HCT116 (cell line): ENCODE measurements around the gene ICAM1. TPM values are rescaled to one million over a fixed set of nuclear protein-coding genes. Genes with fewer than 3 reads are reported as not detected.

Source experiments
- ATAC-seq: fragments of 200-7000 bp; cut with Tn5 transposase; 2 replicates; pipeline ENCODE4 v1.9.1; 2020; ENCODE audit warnings: mild to moderate bottlenecking, moderate library complexity
- BruUV-seq: library from RNA; stranded (reverse); fragments of 400-500 nt; replicated peaks from 2 replicates; lab custom pipeline; 2021; lab: Mats Ljungman, UMichigan
- CTCF ChIA-PET: fragments of 300-600 bp; sonication (Branson Sonifier 250); formaldehyde crosslinking; loops from one replicate; lab custom pipeline; 2021; ENCODE audit warnings: antibody characterized with exemption; lab: Charles Lee
- POLR2A ChIA-PET: fragments of 300-600, 350-600 bp; sonication (Branson Sonifier 250); formaldehyde crosslinking; loops from one replicate; lab custom pipeline; 2021; ENCODE audit warnings: antibody characterized with exemption; lab: Charles Lee
- RAD21 ChIA-PET, 2 experiments: fragments of 300-600 bp; sonication (Branson Sonifier 250); formaldehyde crosslinking; loops; one replicate each; lab custom pipeline; 2023; ENCODE audit warnings: low total read pairs in 2 of 2; ENCODE audit not compliant: uncharacterized antibody in 2 of 2, unreplicated experiment in 2 of 2, low non-redundant PET in 1 of 2; lab: Charles Lee
- DNase-seq: peaks from one replicate; pipeline ENCODE4 v3.0.0-alpha.2; 2010; ENCODE audit warnings: low read depth, low spot score
- H2AFZ ChIP-seq: fragments of 200-600 bp; shearing (Covaris generic), sonication (generic); 2 replicates; pipeline ENCODE4 v1.6.1; 2017; ENCODE audit warnings: low read depth, mixed run types, mixed read lengths, antibody characterized with exemption, low read length; ENCODE audit not compliant: poor library complexity, severe bottlenecking
- H3K27ac ChIP-seq: 2 replicates; pipeline ENCODE4 v1.5.1; 2012; ENCODE audit warnings: low read depth, low read length
- H3K27me3 ChIP-seq: fragments of 200-600 bp; sonication (generic); 2 replicates; pipeline ENCODE4 v1.6.1; 2016; ENCODE audit warnings: mixed run types, low read length, mixed read lengths; ENCODE audit not compliant: insufficient read depth
- H3K36me3 ChIP-seq, 2 experiments: fragments of 200-500 bp in 1 of 2; fragments of 200-600 bp in 1 of 2; sonication (Bioruptor generic) in 1 of 2; sonication (generic) in 1 of 2; 2 replicates each; pipeline versions ENCODE4 v1.5.1 to v1.6.1; 2014 to 2016; ENCODE audit warnings: low read length in 2 of 2, inconsistent platforms in 1 of 2, mixed read lengths in 1 of 2, mixed run types in 1 of 2; ENCODE audit not compliant: insufficient read depth in 2 of 2, control insufficient read depth in 1 of 2
- H3K4me1 ChIP-seq, 2 experiments: fragments of 200-600 bp in 1 of 2; sonication (generic) in 1 of 2; 2 replicates each; pipeline versions ENCODE4 v1.5.1 to v1.6.1; 2012 to 2017; ENCODE audit warnings: low read length in 2 of 2, inconsistent platforms in 1 of 2, mild to moderate bottlenecking in 1 of 2, mixed read lengths in 1 of 2, mixed run types in 1 of 2, moderate library complexity in 1 of 2; ENCODE audit not compliant: insufficient read depth in 2 of 2, control insufficient read depth in 1 of 2
- H3K4me2 ChIP-seq: fragments of 200-600 bp; sonication (generic); 2 replicates; pipeline ENCODE4 v1.6.1; 2017; ENCODE audit warnings: mixed run types, low read length, mixed read lengths
- H3K4me3 ChIP-seq, 2 experiments: fragments of 200-600 bp in 1 of 2; sonication (generic) in 1 of 2; replicated peaks in 1 of 2; 2 replicates each; pipeline ENCODE4 v1.5.1; 2011 to 2016; ENCODE audit warnings: low read length in 2 of 2, control low read depth in 1 of 2, low read depth in 1 of 2, mild to moderate bottlenecking in 1 of 2, mixed read lengths in 1 of 2, mixed run types in 1 of 2
- H3K79me2 ChIP-seq: fragments of 200-600 bp; sonication (generic); 2 replicates; pipeline ENCODE4 v1.6.1; 2017; ENCODE audit warnings: mild to moderate bottlenecking, mixed run types, low read length, moderate library complexity, mixed read lengths; ENCODE audit not compliant: insufficient read depth
- H3K9ac ChIP-seq: fragments of 200-600 bp; sonication (generic); 2 replicates; pipeline ENCODE4 v1.6.1; 2016; ENCODE audit warnings: low read length, mixed read lengths
- H3K9me2 ChIP-seq: fragments of 200-600 bp; sonication (generic), shearing (Covaris generic); 2 replicates; pipeline ENCODE4 v1.6.1; 2017; ENCODE audit warnings: mixed run types, mild to moderate bottlenecking, moderate library complexity; ENCODE audit not compliant: insufficient read depth
- H3K9me3 ChIP-seq, 2 experiments: fragments of 200-500 bp in 1 of 2; fragments of 200-600 bp in 1 of 2; sonication (Bioruptor generic) in 1 of 2; sonication (generic) in 1 of 2; 2 replicates each; pipeline ENCODE4 v1.6.1; 2014 to 2017; ENCODE audit warnings: low read length in 2 of 2, mixed read lengths in 2 of 2, inconsistent platforms in 1 of 2, low read depth in 1 of 2, mild to moderate bottlenecking in 1 of 2, mixed run types in 1 of 2, moderate library complexity in 1 of 2; ENCODE audit not compliant: control insufficient read depth in 1 of 2, insufficient read depth in 1 of 2
- H4K20me1 ChIP-seq: fragments of 200-600 bp; sonication (generic), shearing (Covaris generic); 2 replicates; pipeline ENCODE4 v1.6.1; 2017; ENCODE audit warnings: mixed run types, mild to moderate bottlenecking, moderate library complexity; ENCODE audit not compliant: insufficient read depth
- CBX3 ChIP-seq: IDR thresholded peaks from 2 replicates; pipeline ENCODE4 v1.6.1; 2012; ENCODE audit warnings: low read depth
- CEBPB ChIP-seq: IDR thresholded peaks from 2 replicates; pipeline ENCODE4 v1.6.1; 2012; ENCODE audit warnings: low read depth
- CTCF ChIP-seq, 3 experiments: fragments of 200-600 bp in 1 of 3; sonication (generic) in 1 of 3; IDR thresholded peaks in 2 of 3; conservative IDR thresholded peaks in 1 of 3; 2 replicates each; pipeline ENCODE4 v1.5.1; 2012 to 2017; ENCODE audit warnings: low read depth in 2 of 3, low read length in 2 of 3, antibody characterized with exemption in 1 of 3, borderline replicate concordance in 1 of 3, control low read depth in 1 of 3, mild to moderate bottlenecking in 1 of 3, mixed read lengths in 1 of 3, mixed run types in 1 of 3, moderate library complexity in 1 of 3; ENCODE audit not compliant: insufficient read depth in 1 of 3
- EGR1 ChIP-seq: IDR thresholded peaks from 2 replicates; pipeline ENCODE4 v1.6.1; 2012; ENCODE audit warnings: low read depth
- EZH2phosphoT487 ChIP-seq: fragments of 200-600 bp; IDR thresholded peaks from 2 replicates; pipeline ENCODE4 v1.6.1; 2018; ENCODE audit warnings: antibody characterized with exemption, borderline replicate concordance
- FOSL1 ChIP-seq: IDR thresholded peaks from 2 replicates; pipeline ENCODE4 v1.6.1; 2012; ENCODE audit warnings: low read depth
- MAX ChIP-seq: IDR thresholded peaks from 2 replicates; pipeline ENCODE4 v1.6.1; 2012
- POLR2AphosphoS5 ChIP-seq: IDR thresholded peaks from 2 replicates; pipeline ENCODE4 v1.6.1; 2011; ENCODE audit warnings: mild to moderate bottlenecking, low read depth, low read length, moderate library complexity
- RAD21 ChIP-seq: IDR thresholded peaks from 2 replicates; pipeline ENCODE4 v1.6.1; 2012; ENCODE audit warnings: low read depth, mild to moderate bottlenecking
- SP1 ChIP-seq: IDR thresholded peaks from 2 replicates; pipeline ENCODE4 v1.6.1; 2012; ENCODE audit warnings: low read depth
- ZBTB33 ChIP-seq: IDR thresholded peaks from 2 replicates; pipeline ENCODE4 v1.6.1; 2011; ENCODE audit warnings: mild to moderate bottlenecking, low read length, moderate library complexity; ENCODE audit not compliant: insufficient replicate concordance; ENCODE audit errors: extremely low read depth
- ZFX ChIP-seq: fragments of 450-650 bp; IDR thresholded peaks from 2 replicates; pipeline ENCODE4 v1.6.1; 2017
- intact Hi-C: fragments of 100-400 bp; cut with micrococcal nuclease; formaldehyde crosslinking; loops from 2 replicates; pipeline ENCODE4 v1.10.0; 2022
- total RNA-seq: library from RNA; stranded (reverse); gene quantifications from one replicate; pipeline ENCODE4 v1.2.1, GENCODE V29; 2021; ENCODE audit not compliant: unreplicated experiment

Gene ICAM1
- total RNA-seq, 1 experiment from 2014 or later = 5.0 TPM

DNA sequence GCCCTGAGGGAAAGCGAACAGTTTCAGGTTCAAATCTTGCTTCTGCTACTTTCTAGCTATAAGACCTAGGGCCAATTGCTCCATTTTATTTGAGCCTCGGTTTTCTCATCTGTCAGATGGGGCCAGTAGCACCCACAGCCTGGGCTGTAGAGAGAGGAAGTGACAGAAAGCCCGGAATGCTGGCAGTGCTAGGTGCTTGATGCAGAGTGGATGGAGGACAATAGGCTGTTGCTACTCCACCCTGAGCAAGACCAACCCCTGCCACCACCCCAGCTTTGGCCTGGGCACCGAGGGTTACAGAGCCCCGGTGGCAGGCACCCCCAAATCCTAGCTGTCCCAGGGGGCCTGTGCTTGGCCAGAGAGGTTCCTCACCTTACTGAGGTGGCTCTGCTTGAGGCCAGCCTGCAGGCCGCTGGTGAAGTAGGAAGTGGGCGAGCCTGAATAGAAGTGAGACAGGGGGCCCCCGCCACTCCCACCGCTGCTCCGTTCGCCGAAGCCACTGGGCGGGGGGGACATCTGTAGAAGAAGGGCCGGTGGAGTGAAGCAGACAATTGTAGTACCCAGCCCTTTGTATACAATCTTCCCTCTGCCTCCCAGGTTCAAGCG is 47.0 kb downstream of the ICAM1 start (continued):
- no peak for TF ChIP-seq CBX3
- no peak for TF ChIP-seq CEBPB
- no peak for TF ChIP-seq ZBTB33
- TF ChIP-seq CTCF (IDR thresholded peaks at IDR 0.05 in 2 of 3, conservative IDR thresholded peaks at IDR 0.05 in 1 of 3; ENCODE audit: borderline replicate concordance in 1 of 3, insufficient read depth in 1 of 3, low read depth in 2 of 3, low read length in 2 of 3) = no peak

GRCh38 chr19:10318807-10319682 is 48.1 kb downstream of the ICAM1 start:
- Histone ChIP-seq H3K79me2 (0 out of 2 replicates have a peak, but pooled peaks cover 4% of the 10 kb centered on the region), H3K9me2 (no peaks in the 10 kb centered on the region), H4K20me1 (no peaks in the 10 kb centered on the region), H3K9ac (no peak overlapping the region), H3K4me2 (no peak overlapping the region), H3K27ac (no peak overlapping the region; the same call in 1 of the 2 replicates), H3K4me1 (peaks cover 4 to 21% of the 10 kb centered on the region in 2 experiments; a peak in 3 of 4 replicates), H3K9me3 (no peaks in the 10 kb centered on the region), H3K4me3 (no peak overlapping the region), H2AFZ (no peak overlapping the region), H3K36me3 (peaks cover 13 to 28% of the 10 kb centered on the region in 2 experiments; a peak in 3 of 4 replicates), H3K27me3 (no peaks in the 10 kb centered on the region)
- BruUV-seq = no TSS peak
- ChIA-PET RAD21 (no interaction called here), CTCF (no interaction called here), POLR2A (interaction anchor here (1.2 kb wide), 1 partner anchor 30 kb away, joined by 3 read pairs; no protein-coding TSS in a partner anchor)
- DNase-seq (no peak), ATAC-seq (no peak)
- TF ChIP-seq CBX3 (no peak), POLR2AphosphoS5 (no peak), MAX (no peak), SP1 (no peak), EZH2phosphoT487 (no peak), CTCF (IDR thresholded peaks at IDR 0.05 in 2 of 3, conservative IDR thresholded peaks at IDR 0.05 in 1 of 3; ENCODE audit: borderline replicate concordance in 1 of 3, insufficient read depth in 1 of 3, low read depth in 2 of 3, low read length in 2 of 3) (no peak), EGR1 (no peak), ZFX (no peak), FOSL1 (no peak), RAD21 (no peak)
- TF ChIP-seq, all 23 proteins: peak for 0
- intact Hi-C loops = no loop called here
